Epithelial cell of esophagus (primary cell): ENCODE data around the gene GUCY2C.

Experiments used
- DNase-seq: peaks from one replicate; pipeline ENCODE4 v3.0.0; 2010; ENCODE audit warnings: low read depth
- H3K4me3 ChIP-seq: 2 replicates; pipeline ENCODE4 v1.5.1; 2011; ENCODE audit warnings: mild to moderate bottlenecking, low read length, control low read depth
- TF ChIP-seq, protein P1 (sequence below): IDR thresholded peaks from 2 replicates; pipeline ENCODE4 v1.5.1; 2011; ENCODE audit warnings: low read depth, mild to moderate bottlenecking, low read length, control low read depth, inconsistent platforms; ENCODE audit not compliant: insufficient read depth; ENCODE audit errors: missing control alignments

The GUCY2C gene

DNA sequence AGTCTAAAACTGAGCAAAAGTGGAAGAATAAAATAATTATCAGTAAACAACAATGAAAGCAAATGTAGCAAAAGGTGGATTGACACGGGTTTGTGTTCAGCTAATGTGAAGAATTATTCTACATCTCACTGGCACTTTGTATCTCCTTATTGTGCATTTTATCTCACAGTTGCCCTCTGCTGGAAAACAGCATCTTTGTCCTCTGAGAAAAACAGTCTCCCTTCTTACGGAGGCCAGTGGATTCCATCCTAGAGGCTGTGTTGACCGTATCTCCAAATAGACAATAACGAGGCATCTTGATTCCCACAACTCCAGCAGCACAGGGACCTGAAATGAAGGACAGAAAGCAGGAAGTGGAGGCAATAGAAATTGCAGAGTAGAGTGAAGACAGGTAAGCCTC is 77.4 kb downstream of the GUCY2C start:
- peak; percentile 55 for DNase-seq
- TF ChIP-seq, protein P1, sequence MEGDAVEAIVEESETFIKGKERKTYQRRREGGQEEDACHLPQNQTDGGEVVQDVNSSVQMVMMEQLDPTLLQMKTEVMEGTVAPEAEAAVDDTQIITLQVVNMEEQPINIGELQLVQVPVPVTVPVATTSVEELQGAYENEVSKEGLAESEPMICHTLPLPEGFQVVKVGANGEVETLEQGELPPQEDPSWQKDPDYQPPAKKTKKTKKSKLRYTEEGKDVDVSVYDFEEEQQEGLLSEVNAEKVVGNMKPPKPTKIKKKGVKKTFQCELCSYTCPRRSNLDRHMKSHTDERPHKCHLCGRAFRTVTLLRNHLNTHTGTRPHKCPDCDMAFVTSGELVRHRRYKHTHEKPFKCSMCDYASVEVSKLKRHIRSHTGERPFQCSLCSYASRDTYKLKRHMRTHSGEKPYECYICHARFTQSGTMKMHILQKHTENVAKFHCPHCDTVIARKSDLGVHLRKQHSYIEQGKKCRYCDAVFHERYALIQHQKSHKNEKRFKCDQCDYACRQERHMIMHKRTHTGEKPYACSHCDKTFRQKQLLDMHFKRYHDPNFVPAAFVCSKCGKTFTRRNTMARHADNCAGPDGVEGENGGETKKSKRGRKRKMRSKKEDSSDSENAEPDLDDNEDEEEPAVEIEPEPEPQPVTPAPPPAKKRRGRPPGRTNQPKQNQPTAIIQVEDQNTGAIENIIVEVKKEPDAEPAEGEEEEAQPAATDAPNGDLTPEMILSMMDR = peak; percentile 67
- H3K4me3 ChIP-seq = no peak overlapping the region

DNA sequence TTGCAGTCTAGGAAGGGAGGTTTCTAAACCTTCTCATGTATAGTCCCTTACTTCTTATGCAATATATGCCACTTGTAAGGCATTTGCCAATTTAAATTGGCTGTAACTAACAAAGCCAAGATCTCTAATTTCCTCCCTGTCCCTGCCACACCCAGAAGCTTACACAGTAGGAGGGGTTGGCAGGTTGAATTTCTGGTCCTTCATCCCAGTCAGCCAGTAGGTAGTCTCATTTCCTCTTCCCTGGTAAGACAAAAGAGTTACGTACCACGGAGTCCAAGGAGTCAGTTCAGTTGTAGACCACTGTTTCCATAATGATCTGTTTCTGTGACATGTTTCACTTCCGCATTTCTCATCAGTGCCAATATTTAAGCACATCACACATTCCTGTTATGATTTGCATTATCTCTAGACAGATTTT is 81.7 kb downstream of the GUCY2C start:
- DNase-seq = peak; percentile 85
- TF ChIP-seq, protein P1 = no peak
- H3K4me3 ChIP-seq = no peak overlapping the region

DNA sequence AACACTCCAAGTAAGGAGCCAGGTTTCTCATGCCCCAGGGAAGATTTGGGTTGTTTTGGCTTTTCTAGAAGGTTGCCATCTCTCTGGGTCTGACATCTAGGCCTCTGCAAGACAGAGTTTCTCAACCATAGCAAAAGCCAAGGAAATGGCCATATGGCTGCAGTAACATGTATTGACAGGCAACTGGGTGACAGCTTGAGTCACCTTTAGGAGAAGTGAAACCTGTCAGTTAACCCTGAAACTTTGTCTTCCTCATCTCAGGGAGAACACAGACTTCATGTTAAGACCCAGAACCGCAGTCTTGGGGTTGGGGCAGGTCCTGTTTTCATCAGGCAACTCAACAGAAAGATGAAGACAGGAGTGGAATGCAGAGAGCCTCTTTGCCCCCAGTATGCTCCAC is 82.7 kb downstream of the GUCY2C start:
- no peak overlapping the region for H3K4me3 ChIP-seq
- DNase-seq = peak; percentile 70

DNA sequence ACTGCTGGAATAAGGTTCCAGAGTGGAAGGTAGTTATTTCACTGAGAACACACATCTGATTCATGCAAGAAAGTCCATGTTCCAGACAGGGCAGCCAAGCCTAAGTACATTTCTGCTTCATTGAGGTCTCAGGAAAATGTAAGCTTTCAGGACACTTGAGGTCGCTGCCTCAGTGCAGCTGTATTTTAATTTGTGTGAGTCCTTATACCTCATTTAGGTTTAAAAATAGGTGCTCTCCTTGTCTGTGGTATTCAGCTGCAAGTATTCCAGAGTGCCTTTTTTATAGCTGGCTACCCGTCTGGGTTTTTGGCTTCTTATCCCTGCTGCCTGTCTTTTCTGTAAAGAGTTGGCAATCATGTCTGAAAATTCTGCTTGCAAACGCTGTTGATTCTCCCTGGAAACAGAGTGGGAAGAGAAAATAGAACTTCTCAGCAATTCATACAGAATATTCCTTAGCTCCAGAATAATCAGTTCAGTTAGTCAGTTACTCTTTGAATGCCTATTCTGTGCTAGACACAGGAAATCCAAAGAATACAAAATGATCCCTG is 83.4 kb downstream of the GUCY2C start:
- H3K4me3 ChIP-seq = no peak overlapping the region
- DNase-seq = no peak
- TF ChIP-seq, protein P1 = no peak

More for the DNA sequence above, 82.7 kb downstream of the GUCY2C start:
- TF ChIP-seq, protein P1 = no peak

DNA sequence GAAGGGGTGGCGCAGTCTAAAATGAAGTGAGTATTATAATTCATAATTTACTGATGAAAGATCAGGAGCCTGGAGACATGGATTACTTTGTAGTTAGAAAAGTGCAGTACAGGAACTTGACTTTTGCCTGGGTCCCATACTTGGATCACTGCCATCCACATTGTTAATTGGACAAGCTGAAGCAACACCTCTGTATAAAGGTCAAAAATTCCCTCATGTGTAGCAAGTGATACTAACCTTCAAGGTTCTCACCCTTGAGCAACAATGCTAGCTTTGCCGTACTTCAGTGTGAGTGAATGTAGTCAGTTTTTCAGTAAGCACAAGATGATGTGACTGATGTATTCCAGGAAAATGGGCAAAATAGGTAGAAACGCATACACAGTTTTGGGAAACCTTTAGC is 84.1 kb downstream of the GUCY2C start:
- DNase-seq = no peak
- H3K4me3 ChIP-seq = no peak overlapping the region
- TF ChIP-seq, protein P1 = no peak

DNA sequence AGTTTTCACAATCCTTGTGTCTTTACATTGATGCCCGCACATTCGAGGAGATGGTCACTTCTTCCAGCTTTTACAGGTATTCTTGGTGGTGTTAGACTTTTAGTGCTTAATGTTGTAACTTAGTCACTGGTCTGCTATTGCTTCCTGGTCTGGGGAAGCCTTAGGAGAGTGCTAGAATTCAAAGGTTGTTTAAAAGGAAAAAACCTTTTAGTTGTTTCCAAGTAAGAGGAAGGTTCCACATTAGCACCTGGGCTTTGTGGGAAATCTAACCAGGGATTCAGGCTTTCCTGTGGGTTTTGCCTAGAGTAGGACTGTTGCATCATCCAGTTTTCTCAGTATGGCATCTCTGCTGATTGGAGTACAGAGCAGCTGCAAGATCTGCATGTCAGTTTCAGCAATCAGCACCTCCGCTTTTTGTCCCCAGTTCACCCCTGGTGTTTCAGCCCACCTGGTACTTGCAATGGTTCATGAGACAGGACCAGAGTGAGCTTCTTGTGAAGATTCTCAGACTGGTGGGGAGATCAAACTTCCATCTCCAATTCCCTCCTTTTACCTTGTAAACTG is 84.7 kb downstream of the GUCY2C start:
- TF ChIP-seq, protein P1 = no peak
- no peak for DNase-seq
- H3K4me3 ChIP-seq = no peak overlapping the region

DNA sequence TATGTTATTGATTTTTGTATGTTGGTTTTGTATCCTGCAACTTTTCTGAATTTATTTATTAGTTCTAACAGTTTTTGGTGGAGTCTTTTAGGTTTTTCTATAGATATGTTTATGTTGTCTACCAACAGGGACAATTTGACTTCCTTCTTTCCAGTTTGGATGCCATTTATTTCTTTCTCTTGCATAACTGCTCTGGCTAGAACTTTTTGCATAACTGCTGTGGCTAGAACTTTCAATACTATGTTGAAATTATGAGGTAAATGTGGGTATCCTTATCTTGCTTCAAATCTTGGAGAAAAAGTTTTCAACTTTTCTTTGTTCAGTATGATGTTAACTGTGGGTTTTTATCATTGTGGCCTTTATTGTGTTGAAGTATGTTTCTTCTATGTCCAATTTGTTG is 88.8 kb downstream of the GUCY2C start:
- TF ChIP-seq, protein P1 = no peak
- no peak for DNase-seq
- no peak overlapping the region for H3K4me3 ChIP-seq
